Testis (tissue), 2 donors: ENCODE data around the gene GRIN3B.

ENCODE experiments used
- POLR2A ChIP-seq: fragments of 450-650 bp; IDR thresholded peaks from one replicate; pipeline ENCODE4 v1.6.1; 2017; ENCODE audit warnings: antibody characterized with exemption, mild to moderate bottlenecking, moderate library complexity
- TF ChIP-seq, protein P1 (sequence below), 3 experiments: fragments of 450-650 bp in 2 of 3; fragments of 200-600 bp in 1 of 3; sonication (generic) in 1 of 3; IDR thresholded peaks; one replicate each; pipeline ENCODE4 v1.5.1; 2016 to 2019; ENCODE audit warnings: antibody characterized with exemption in 3 of 3, mild to moderate bottlenecking in 2 of 3, moderate library complexity in 1 of 3

DNA sequence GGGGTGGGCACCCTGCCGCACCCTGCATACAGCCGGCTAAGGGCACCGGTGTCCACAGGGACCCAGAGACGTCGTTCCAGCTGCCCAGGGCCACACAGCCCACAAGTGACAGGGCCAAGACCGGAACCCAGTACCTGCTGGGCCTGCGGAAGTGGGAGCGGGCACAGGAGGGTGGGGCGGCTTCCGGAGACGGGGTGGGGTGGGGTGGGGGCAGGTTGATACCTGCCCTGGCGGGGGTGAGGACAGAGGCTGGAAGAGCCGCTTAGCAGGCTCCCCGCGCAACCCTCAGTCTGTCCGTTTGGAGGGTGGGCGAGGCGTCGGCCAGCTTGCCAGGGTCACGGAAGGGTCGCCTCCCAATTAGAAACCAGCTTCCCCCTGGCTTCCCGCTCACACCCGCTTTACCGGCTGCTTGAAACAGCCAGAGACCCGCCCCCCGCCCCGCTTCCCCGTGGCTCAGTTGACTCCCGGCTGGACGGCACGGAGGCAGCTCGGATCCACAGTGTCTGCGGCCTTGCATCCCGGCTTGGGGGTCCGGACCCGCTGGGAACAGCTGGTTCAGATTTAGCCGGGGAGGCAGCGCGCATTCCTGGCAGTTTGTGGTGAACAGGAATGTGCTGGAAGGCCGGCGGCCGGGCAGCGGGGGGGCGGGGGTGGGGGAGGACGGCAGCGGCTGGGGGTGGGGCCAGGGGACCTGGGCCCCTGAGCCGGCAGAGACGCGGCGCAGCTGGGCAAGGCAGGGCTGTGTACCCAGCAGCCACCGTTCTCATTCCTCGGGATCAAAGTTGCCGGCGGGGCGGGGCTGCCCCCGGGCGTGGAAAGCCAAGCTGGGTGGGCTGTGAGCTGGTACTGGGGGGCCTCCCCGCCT lies 28.1 kb downstream of the GRIN3B start:
- TF ChIP-seq, protein P1, sequence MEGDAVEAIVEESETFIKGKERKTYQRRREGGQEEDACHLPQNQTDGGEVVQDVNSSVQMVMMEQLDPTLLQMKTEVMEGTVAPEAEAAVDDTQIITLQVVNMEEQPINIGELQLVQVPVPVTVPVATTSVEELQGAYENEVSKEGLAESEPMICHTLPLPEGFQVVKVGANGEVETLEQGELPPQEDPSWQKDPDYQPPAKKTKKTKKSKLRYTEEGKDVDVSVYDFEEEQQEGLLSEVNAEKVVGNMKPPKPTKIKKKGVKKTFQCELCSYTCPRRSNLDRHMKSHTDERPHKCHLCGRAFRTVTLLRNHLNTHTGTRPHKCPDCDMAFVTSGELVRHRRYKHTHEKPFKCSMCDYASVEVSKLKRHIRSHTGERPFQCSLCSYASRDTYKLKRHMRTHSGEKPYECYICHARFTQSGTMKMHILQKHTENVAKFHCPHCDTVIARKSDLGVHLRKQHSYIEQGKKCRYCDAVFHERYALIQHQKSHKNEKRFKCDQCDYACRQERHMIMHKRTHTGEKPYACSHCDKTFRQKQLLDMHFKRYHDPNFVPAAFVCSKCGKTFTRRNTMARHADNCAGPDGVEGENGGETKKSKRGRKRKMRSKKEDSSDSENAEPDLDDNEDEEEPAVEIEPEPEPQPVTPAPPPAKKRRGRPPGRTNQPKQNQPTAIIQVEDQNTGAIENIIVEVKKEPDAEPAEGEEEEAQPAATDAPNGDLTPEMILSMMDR (IDR thresholded peaks at IDR 0.05), result no peak
- TF ChIP-seq POLR2A, result no peak
